DOHH2 (cell line): ENCODE measurements around the gene ZNF232.
A peak's percentile ranks its signal among the peaks of the same experiment; 100 is the strongest.
"Not testable (repeated sequence)": the region's sequence is repeated elsewhere in the genome, so short reads cannot be mapped to it uniquely, and the experiment has no call there.

Source experiments
- H3F3A ChIP-seq: fragments of 200-600 bp; sonication (generic), shearing (Covaris generic); 2 replicates; pipeline ENCODE4 v1.6.0; 2016; ENCODE audit warnings: antibody characterized with exemption, mild to moderate bottlenecking; ENCODE audit not compliant: control insufficient read depth, insufficient read depth
- H3K27ac ChIP-seq: fragments of 200-600 bp; sonication (generic); 2 replicates; pipeline ENCODE4 v1.5.1; 2014; ENCODE audit warnings: low read depth, mild to moderate bottlenecking, low read length, moderate library complexity
- H3K27me3 ChIP-seq: fragments of 200-600 bp; sonication (generic); 2 replicates; pipeline ENCODE4 v1.6.1; 2014; ENCODE audit warnings: mild to moderate bottlenecking, low read length, mixed read lengths; ENCODE audit not compliant: control insufficient read depth
- H3K36me3 ChIP-seq: fragments of 200-600 bp; sonication (generic); 2 replicates; pipeline ENCODE4 v1.6.1; 2014; ENCODE audit warnings: mild to moderate bottlenecking, low read length, moderate library complexity, mixed read lengths; ENCODE audit not compliant: control insufficient read depth
- H3K4me1 ChIP-seq: fragments of 200-600 bp; sonication (generic); 2 replicates; pipeline ENCODE4 v1.6.1; 2014; ENCODE audit warnings: mild to moderate bottlenecking, low read length, mixed read lengths; ENCODE audit not compliant: control insufficient read depth
- H3K4me2 ChIP-seq: fragments of 200-600 bp; sonication (generic); 2 replicates; pipeline ENCODE4 v1.6.0; 2014; ENCODE audit warnings: mild to moderate bottlenecking, low read length, moderate library complexity
- H3K4me3 ChIP-seq: fragments of 200-600 bp; sonication (generic); 2 replicates; pipeline ENCODE4 v1.5.1; 2014; ENCODE audit warnings: mild to moderate bottlenecking, low read length, mixed read lengths
- H3K79me2 ChIP-seq: fragments of 200-600 bp; sonication (generic); 2 replicates; pipeline ENCODE4 v1.6.1; 2014; ENCODE audit warnings: mild to moderate bottlenecking, low read length, mixed read lengths; ENCODE audit not compliant: control insufficient read depth
- H3K9me2 ChIP-seq: fragments of 200-600 bp; sonication (generic); replicated peaks from 2 replicates; pipeline ENCODE4 v1.6.1; 2014; ENCODE audit warnings: mild to moderate bottlenecking, low read length, mixed read lengths; ENCODE audit not compliant: control insufficient read depth
- H3K9me3 ChIP-seq: fragments of 200-600 bp; sonication (generic); 2 replicates; pipeline ENCODE4 v1.6.1; 2014; ENCODE audit warnings: antibody characterized with exemption, low read length, mixed read lengths; ENCODE audit not compliant: control insufficient read depth, insufficient read depth
- H4K20me1 ChIP-seq: fragments of 200-600 bp; sonication (generic); 2 replicates; pipeline ENCODE4 v1.6.0; 2014; ENCODE audit warnings: low read depth, mild to moderate bottlenecking, antibody characterized with exemption, low read length, moderate library complexity; ENCODE audit not compliant: control insufficient read depth, insufficient read depth
- CTCF ChIP-seq: fragments of 200-600 bp; sonication (generic); IDR thresholded peaks from one replicate; pipeline ENCODE4 v1.5.1; 2014; ENCODE audit warnings: antibody characterized with exemption, mild to moderate bottlenecking, low read depth, low read length; ENCODE audit not compliant: poor library complexity, severe bottlenecking
- EZH2phosphoT487 ChIP-seq: fragments of 200-600 bp; sonication (generic); IDR thresholded peaks from 2 replicates; pipeline ENCODE4 v1.6.1; 2017; ENCODE audit warnings: borderline replicate concordance, mild to moderate bottlenecking, antibody characterized with exemption, low read length, moderate library complexity, mixed read lengths

Gene ZNF232

GRCh38 chr17:5111402-5112204 is at the start of gene ZNF232:
ZNF232 (minus strand) TSS chr17:5111878; CDS start chr17:5111822, 56 bp downstream.
- TF ChIP-seq CTCF (no peak), EZH2phosphoT487 (no peak)
- peaks cover 60% of the 10 kb centered on the region for H3K36me3 ChIP-seq
- H3K4me3 ChIP-seq: peak within 1 kb of the TSS; percentile 95
- H3K9me3 ChIP-seq: peaks cover 3% of the 10 kb centered on the region; the same call in 1 of the 2 replicates
- H3K27ac ChIP-seq: peak within 1 kb of the TSS; percentile 74
- H4K20me1 ChIP-seq: no peaks in the 10 kb centered on the region; the same call in 1 of the 2 replicates
- no peaks in the 10 kb centered on the region for H3K27me3 ChIP-seq
- peaks cover 18% of the 10 kb centered on the region for H3F3A ChIP-seq
- H3K9me2 ChIP-seq: no peaks in the 10 kb centered on the region
- H3K79me2 ChIP-seq: peaks cover 59% of the 10 kb centered on the region
- peaks cover 28% of the 10 kb centered on the region for H3K4me1 ChIP-seq
- peak within 1 kb of the TSS; percentile 71 for H3K4me2 ChIP-seq

- not testable (repeated sequence) for H3K4me2 ChIP-seq, H3K4me1 ChIP-seq, H3K27ac ChIP-seq, H3K9me2 ChIP-seq, H3K36me3 ChIP-seq, H3K4me3 ChIP-seq, H3K27me3 ChIP-seq, H3F3A ChIP-seq, H3K9me3 ChIP-seq, H3K79me2 ChIP-seq, H4K20me1 ChIP-seq
Observed at GRCh38 chr17:5160702-5161101, 49.0 kb upstream of the ZNF232 start.

GRCh38 chr17:5146122-5146521 is 34.4 kb upstream of the ZNF232 start:
- not testable (repeated sequence) for H3K4me3 ChIP-seq, H3K9me3 ChIP-seq, H3K27ac ChIP-seq, H3K4me1 ChIP-seq, H3K27me3 ChIP-seq, H3K9me2 ChIP-seq, H3K4me2 ChIP-seq, H3F3A ChIP-seq, H3K79me2 ChIP-seq, H3K36me3 ChIP-seq, H4K20me1 ChIP-seq

- H3K79me2 ChIP-seq, H3K4me1 ChIP-seq, H4K20me1 ChIP-seq, H3K27ac ChIP-seq, H3F3A ChIP-seq, H3K27me3 ChIP-seq, H3K4me3 ChIP-seq, H3K9me2 ChIP-seq, H3K36me3 ChIP-seq, H3K4me2 ChIP-seq, H3K9me3 ChIP-seq: not testable (repeated sequence)
Observed at GRCh38 chr17:5142877-5143276, 31.2 kb upstream of the ZNF232 start.

- no peaks in the 10 kb centered on the region for H4K20me1 ChIP-seq
- no peaks in the 10 kb centered on the region for H3K36me3 ChIP-seq
- H3K27ac ChIP-seq: no peak overlapping the region
- H3K27me3 ChIP-seq: no peaks in the 10 kb centered on the region
- no peaks in the 10 kb centered on the region for H3F3A ChIP-seq
- no peaks in the 10 kb centered on the region for H3K9me3 ChIP-seq
- no peaks in the 10 kb centered on the region for H3K79me2 ChIP-seq
- no peak overlapping the region for H3K4me3 ChIP-seq
- no peak for TF ChIP-seq CTCF
- TF ChIP-seq EZH2phosphoT487: no peak
- no peak overlapping the region for H3K4me2 ChIP-seq
- H3K9me2 ChIP-seq: no peaks in the 10 kb centered on the region
- no peaks in the 10 kb centered on the region for H3K4me1 ChIP-seq
Observed at GRCh38 chr17:5139458-5139732, 27.7 kb upstream of the ZNF232 start.
